HL-60 (cell line): ENCODE data around the gene CORO2A.
"Not testable (repeated sequence)": the region's sequence is repeated elsewhere in the genome, so short reads cannot be mapped to it uniquely, and the experiment has no call there.

Experiments used
- CTCF ChIP-seq: IDR thresholded peaks from one replicate; pipeline ENCODE4 v1.5.1; 2011; ENCODE audit warnings: low read length, control low read depth, inconsistent platforms; ENCODE audit not compliant: insufficient read depth
- POLR2AphosphoS5 ChIP-seq: IDR thresholded peaks from 2 replicates; pipeline ENCODE4 v1.6.1; 2012; ENCODE audit warnings: low read depth
- REST ChIP-seq: IDR thresholded peaks from 2 replicates; pipeline ENCODE4 v1.6.1; 2012; ENCODE audit warnings: low read depth; ENCODE audit not compliant: insufficient replicate concordance
- SPI1 ChIP-seq: IDR thresholded peaks from 2 replicates; pipeline ENCODE4 v1.6.1; 2012; ENCODE audit warnings: low read depth, mild to moderate bottlenecking, borderline replicate concordance

- not testable (repeated sequence) for TF ChIP-seq CTCF, POLR2AphosphoS5, REST, SPI1
Measured at GRCh38 chr9:98124091-98124490, 68.3 kb downstream of the CORO2A start.
